ENCODE data around the gene KCNG4. TPM values are rescaled to one million over a fixed set of nuclear protein-coding genes. Genes with fewer than 3 reads are reported as not detected.

The KCNG4 gene
- total and polyA plus RNA-seq, 11 donors: not detected

GRCh38 chr16:84247844-84248243 lies 8.0 kb upstream of the KCNG4 start:
- no peaks in the 10 kb centered on the region for H3K4me1 ChIP-seq
- no peak for DNase-seq
- H3K36me3 ChIP-seq: no peaks in the 10 kb centered on the region
- ATAC-seq: no peak
- intact Hi-C loops (cut with DNase I): no loop called here
- no peaks in the 10 kb centered on the region for H3K9me3 ChIP-seq
- H3K27me3 ChIP-seq: peaks cover 0 to 10% (median 0%) of the 10 kb centered on the region in 9 donors
- H3K27ac ChIP-seq: no peak overlapping the region
- H3K4me3 ChIP-seq: no peak overlapping the region
- TF ChIP-seq POLR2A (IDR thresholded peaks at IDR 0.05) (no peak), CTCF (IDR thresholded peaks at IDR 0.05) (no peak)
- 85 to 87% (median 86%) methylated on average over 5 of the region's 5 CpGs for WGBS, 4 donors

DNA sequence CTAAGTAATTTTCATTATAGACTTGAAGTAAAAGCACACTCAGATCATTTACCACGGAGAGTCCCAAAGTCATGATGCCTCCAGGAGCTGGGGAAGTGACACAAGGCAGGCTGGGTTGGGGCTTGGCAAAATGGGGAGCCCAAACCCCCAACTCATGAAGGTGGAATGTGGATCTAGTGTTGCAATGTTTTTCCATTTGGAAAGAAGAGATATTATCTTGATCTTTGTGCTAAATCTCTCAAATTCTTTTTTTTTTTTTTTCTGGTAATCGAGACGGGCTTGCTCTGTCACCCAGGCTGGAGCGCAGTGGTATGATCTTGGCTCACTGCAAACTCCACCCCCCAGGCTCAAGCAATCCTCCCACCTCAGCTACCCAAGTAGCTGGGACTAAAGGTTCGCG lies 7.5 kb upstream of the KCNG4 start:
- Histone ChIP-seq H3K36me3 (no peaks in the 10 kb centered on the region), H3K4me1 (no peaks in the 10 kb centered on the region), H3K27me3 (peaks cover 0 to 15% (median 0%) of the 10 kb centered on the region in 9 donors), H3K4me3 (no peak overlapping the region), H3K9me3 (no peaks in the 10 kb centered on the region), H3K27ac (no peak overlapping the region)
- DNase-seq (no peak), ATAC-seq (no peak)
- 87 to 91% (median 90%) methylated on average over 6 of the region's 6 CpGs for WGBS, 4 donors
- intact Hi-C loops (cut with DNase I): no loop called here
- TF ChIP-seq POLR2A (IDR thresholded peaks at IDR 0.05) (no peak), CTCF (IDR thresholded peaks at IDR 0.05) (no peak)

DNA sequence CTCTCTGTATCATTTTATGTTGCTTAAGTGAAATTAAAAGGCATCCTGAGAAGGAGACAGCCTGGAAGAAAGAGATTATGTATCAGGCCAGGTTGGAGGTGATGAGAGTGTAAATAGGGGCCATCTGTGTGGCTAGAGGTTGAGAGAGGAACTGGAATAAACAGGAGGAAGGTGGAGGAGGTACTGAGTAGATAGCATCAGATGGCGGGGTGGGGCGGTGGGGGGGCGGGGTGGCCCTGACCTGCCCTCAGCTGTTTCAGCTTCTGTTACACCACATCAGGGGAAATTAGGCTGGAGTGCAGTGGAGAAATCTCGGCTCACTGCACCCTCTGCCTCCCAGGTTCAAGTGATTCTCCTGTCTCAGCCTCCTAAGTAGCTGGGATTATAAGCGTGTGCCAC lies 6.9 kb upstream of the KCNG4 start:
- Histone ChIP-seq H3K27ac (no peak overlapping the region), H3K9me3 (no peaks in the 10 kb centered on the region), H3K36me3 (no peaks in the 10 kb centered on the region), H3K4me1 (no peaks in the 10 kb centered on the region), H3K27me3 (peaks cover 0 to 21% (median 0%) of the 10 kb centered on the region in 9 donors), H3K4me3 (no peak overlapping the region)
- ATAC-seq (no peak), DNase-seq (no peak)
- TF ChIP-seq POLR2A (IDR thresholded peaks at IDR 0.05): no peak
- TF ChIP-seq CTCF (IDR thresholded peaks at IDR 0.05): no peak
- intact Hi-C loops (cut with DNase I): no loop called here
- 74 to 86% (median 80%) methylated on average over 5 of the region's 5 CpGs for WGBS, 4 donors

GRCh38 chr16:84245956-84246678 lies 6.3 kb upstream of the KCNG4 start:
- no peak overlapping the region for H3K27ac ChIP-seq
- H3K9me3 ChIP-seq: no peaks in the 10 kb centered on the region
- no peak for TF ChIP-seq CTCF (IDR thresholded peaks at IDR 0.05)
- TF ChIP-seq POLR2A (IDR thresholded peaks at IDR 0.05): no peak
- intact Hi-C loops (cut with DNase I): no loop called here
- DNase-seq: no peak
- ATAC-seq: no peak
- H3K27me3 ChIP-seq: peaks cover 0 to 27% (median 0%) of the 10 kb centered on the region in 9 donors
- H3K36me3 ChIP-seq: no peaks in the 10 kb centered on the region
- 80 to 89% (median 83%) methylated on average over 10 of the region's 10 CpGs for WGBS, 4 donors
- no peaks in the 10 kb centered on the region for H3K4me1 ChIP-seq
- H3K4me3 ChIP-seq: no peak overlapping the region
